HUES64 (cell line): ENCODE data around the gene HDAC7.
"Not testable (repeated sequence)": the region's sequence is repeated elsewhere in the genome, so short reads cannot be mapped to it uniquely, and the experiment has no call there.

ENCODE experiments used
- H3K27ac ChIP-seq: 2 replicates; pipeline ENCODE4 v1.7.0; 2013; ENCODE audit warnings: low read depth, low read length, inconsistent platforms
- H3K27me3 ChIP-seq: 2 replicates; pipeline ENCODE4 v1.6.1; 2013; ENCODE audit warnings: mild to moderate bottlenecking, low read length; ENCODE audit not compliant: insufficient read depth
- H3K36me3 ChIP-seq: 2 replicates; pipeline ENCODE4 v1.6.1; 2013; ENCODE audit warnings: mild to moderate bottlenecking, low read length; ENCODE audit not compliant: insufficient read depth
- H3K4me1 ChIP-seq: 2 replicates; pipeline ENCODE4 v1.6.1; 2013; ENCODE audit warnings: mild to moderate bottlenecking, low read length, moderate library complexity; ENCODE audit not compliant: insufficient read depth
- H3K4me3 ChIP-seq: 2 replicates; pipeline ENCODE4 v1.5.1; 2013; ENCODE audit warnings: mild to moderate bottlenecking, low read length, moderate library complexity
- H3K9ac ChIP-seq: 2 replicates; pipeline ENCODE4 v1.6.1; 2013; ENCODE audit warnings: mild to moderate bottlenecking, low read depth, low read length
- H3K9me3 ChIP-seq: 2 replicates; pipeline ENCODE4 v1.6.1; 2013; ENCODE audit warnings: low read depth, low read length; ENCODE audit not compliant: insufficient read depth
- WGBS: fragments of 150-250, 120-280 bp; methylation state at CpG from one replicate; pipeline ENCODE4 v1.1.7; 2013; ENCODE audit warnings: missing lambda C conversion rate; 5-methylcytosine and 5-hydroxymethylcytosine counted together

Gene HDAC7

GRCh38 chr12:47846294-47846996 is 26.7 kb upstream of the HDAC7 start:
- Histone ChIP-seq H3K4me1 (peaks cover 15% of the 10 kb centered on the region; the same call in 1 of the 2 replicates), H3K27ac (no peak overlapping the region), H3K9ac (no peak overlapping the region), H3K9me3 (no peaks in the 10 kb centered on the region), H3K4me3 (no peak overlapping the region), H3K27me3 (no peaks in the 10 kb centered on the region), H3K36me3 (no peaks in the 10 kb centered on the region)
- WGBS: 83% methylated on average over 14 of the region's 14 CpGs

- no peaks in the 10 kb centered on the region for H3K27me3 ChIP-seq
- no peak overlapping the region for H3K4me3 ChIP-seq
- 94% methylated on average over 8 of the region's 8 CpGs for WGBS
- H3K36me3 ChIP-seq: no peaks in the 10 kb centered on the region
- H3K9ac ChIP-seq: no peak overlapping the region
- H3K9me3 ChIP-seq: no peaks in the 10 kb centered on the region
- no peak overlapping the region for H3K27ac ChIP-seq
- H3K4me1 ChIP-seq: peaks cover 15% of the 10 kb centered on the region; the same call in 1 of the 2 replicates
These were observed 25.4 kb upstream of the HDAC7 start for GRCh38 chr12:47845081-47845480.

DNA sequence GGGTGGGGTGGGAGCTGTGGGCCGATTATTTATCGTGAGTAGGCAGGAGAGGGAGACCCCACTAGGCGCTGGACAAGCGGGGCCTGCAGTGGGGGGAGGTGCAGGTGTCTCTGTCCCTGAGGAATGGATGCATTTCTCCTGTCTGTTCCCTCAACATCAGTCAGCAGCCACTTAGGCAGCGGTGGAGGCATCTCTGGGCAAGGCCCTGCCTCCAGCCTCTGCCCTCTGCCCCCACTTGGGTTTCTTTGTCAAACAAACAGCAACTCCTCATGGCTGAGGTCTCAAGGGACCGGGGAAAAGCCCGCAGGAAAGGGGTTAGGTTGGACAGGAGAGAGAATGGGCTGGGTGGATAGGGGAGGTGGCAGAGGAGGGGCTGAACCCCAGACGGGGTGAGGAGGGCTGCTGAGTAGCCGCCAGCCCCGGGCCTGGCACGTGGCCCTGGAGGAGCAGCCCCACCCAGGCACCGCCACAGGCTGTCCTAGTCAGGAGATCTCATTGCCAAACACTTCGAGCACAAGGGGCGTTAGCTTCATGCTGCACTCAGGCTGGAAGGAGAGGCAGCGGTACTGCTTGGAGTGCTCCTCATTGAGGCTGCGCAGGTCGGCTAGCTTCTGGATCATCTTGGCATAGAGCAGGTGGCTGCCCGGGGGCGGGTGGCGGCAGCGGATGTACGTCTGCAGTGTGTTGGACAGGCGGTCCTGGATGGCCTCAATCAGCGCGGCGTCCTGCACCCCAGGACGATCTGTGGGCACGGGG is 24.7 kb upstream of the HDAC7 start:
- H3K9ac ChIP-seq: no peak overlapping the region
- WGBS: 90% methylated on average over 28 of the region's 28 CpGs
- no peak overlapping the region for H3K4me3 ChIP-seq
- H3K36me3 ChIP-seq: no peaks in the 10 kb centered on the region
- no peaks in the 10 kb centered on the region for H3K27me3 ChIP-seq
- peaks cover 15% of the 10 kb centered on the region; the same call in 1 of the 2 replicates for H3K4me1 ChIP-seq
- H3K9me3 ChIP-seq: no peaks in the 10 kb centered on the region
- H3K27ac ChIP-seq: no peak overlapping the region

DNA sequence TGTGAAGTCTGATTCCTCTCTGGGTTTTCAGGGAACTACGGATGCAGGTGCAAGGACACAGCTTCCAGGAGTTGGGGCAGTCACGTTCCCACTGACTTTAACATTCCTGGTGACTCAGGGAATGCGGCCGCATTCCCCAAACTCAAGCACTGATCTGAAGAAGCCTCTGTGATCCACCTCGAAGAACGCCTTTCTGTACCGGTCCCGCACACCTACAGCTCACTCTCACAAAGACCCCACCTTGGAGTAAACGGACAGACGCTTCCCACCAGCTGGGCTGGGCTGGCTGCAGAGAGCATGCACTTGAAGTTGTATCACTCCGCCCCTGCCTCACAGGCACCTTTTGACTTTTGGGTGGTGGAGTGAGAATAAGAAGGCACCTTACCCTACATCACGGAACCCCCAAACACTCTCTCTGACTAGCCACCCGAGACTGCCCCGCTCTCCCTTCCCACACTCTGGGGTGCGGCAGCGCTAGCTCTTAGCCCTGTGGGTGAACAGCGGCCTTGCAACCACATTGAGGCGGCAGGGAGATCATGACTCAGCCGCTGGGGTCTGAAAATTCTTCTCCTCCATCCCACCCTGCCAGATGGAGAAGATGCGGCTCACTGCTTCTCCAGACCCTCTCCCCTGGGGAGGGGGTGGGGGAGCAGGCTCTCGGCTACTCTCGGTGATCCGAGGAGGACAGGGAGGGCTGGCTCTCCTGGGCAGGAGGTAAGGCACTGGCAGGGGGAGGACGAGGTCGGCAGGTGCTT is 23.7 kb upstream of the HDAC7 start:
- no peak overlapping the region for H3K27ac ChIP-seq
- H3K27me3 ChIP-seq: no peaks in the 10 kb centered on the region
- H3K4me3 ChIP-seq: no peak overlapping the region
- H3K4me1 ChIP-seq: peaks cover 15% of the 10 kb centered on the region; the same call in 1 of the 2 replicates
- no peaks in the 10 kb centered on the region for H3K9me3 ChIP-seq
- no peaks in the 10 kb centered on the region for H3K36me3 ChIP-seq
- no peak overlapping the region for H3K9ac ChIP-seq
- WGBS: 62% methylated on average over 24 of the region's 25 CpGs

- H3K4me3 ChIP-seq, H3K9ac ChIP-seq, H3K27me3 ChIP-seq, H3K27ac ChIP-seq, H3K9me3 ChIP-seq, H3K36me3 ChIP-seq: not testable (repeated sequence)
- WGBS: 84% methylated on average over 10 of the region's 12 CpGs
- H3K4me1 ChIP-seq: peaks cover 15% of the 10 kb centered on the region; the same call in 1 of the 2 replicates
These were observed 22.8 kb upstream of the HDAC7 start for GRCh38 chr12:47842543-47842942.

DNA sequence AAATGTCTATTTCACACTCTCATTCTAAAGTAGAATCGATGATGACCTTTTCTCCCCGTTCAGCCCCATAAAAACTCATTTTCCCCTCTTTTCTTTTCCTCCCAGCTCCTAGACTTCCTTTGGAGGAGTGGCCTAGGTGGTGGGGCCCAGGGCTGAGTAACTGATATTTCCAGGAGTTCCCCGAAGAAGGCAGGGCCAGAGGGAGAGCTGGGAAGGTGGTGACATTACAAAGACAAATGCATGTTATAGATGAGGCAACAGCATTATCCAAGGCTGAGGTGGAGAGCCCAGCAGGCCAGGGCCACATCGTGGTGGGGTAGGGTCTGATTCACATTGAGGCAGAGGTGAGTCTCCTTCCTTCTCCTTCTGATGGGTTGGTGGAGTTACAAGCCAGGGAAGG is 22.2 kb upstream of the HDAC7 start:
- Histone ChIP-seq H3K9me3 (no peaks in the 10 kb centered on the region), H3K27ac (no peak overlapping the region), H3K4me1 (peaks cover 17% of the 10 kb centered on the region)

DNA sequence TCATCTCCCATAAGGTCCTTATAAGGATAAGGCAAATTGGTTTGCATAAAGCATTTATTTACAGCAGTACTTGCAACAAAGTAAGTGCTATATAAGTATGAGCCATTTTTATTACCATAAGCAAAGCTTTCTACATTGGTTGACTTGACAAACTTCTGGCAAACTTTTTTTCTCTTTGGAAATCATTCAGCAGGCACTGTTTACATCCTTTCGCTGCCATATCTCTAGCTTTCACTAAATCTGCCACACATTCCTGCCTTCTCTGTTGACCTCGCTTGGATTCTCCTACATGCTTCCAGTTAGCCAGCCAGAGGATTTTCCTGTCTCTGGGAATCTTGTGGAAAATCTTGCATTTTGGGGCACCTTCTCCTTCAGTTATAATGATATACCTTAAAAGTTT is 21.8 kb upstream of the HDAC7 start:
- Histone ChIP-seq H3K9me3 (no peaks in the 10 kb centered on the region), H3K4me1 (peaks cover 17% of the 10 kb centered on the region)
- 91% methylated on average over 2 of the region's 2 CpGs for WGBS

More for the DNA sequence above, 22.2 kb upstream of the HDAC7 start:
- WGBS: 83% methylated on average over 4 of the region's 4 CpGs
- no peak overlapping the region for H3K9ac ChIP-seq
- no peaks in the 10 kb centered on the region for H3K27me3 ChIP-seq
- no peaks in the 10 kb centered on the region for H3K36me3 ChIP-seq
- no peak overlapping the region for H3K4me3 ChIP-seq

GRCh38 chr12:47840571-47840970 is 20.9 kb upstream of the HDAC7 start:
- Histone ChIP-seq H3K36me3 (no peaks in the 10 kb centered on the region), H3K27ac (no peak overlapping the region), H3K9me3 (no peaks in the 10 kb centered on the region), H3K9ac (no peak overlapping the region), H3K4me3 (no peak overlapping the region), H3K27me3 (no peaks in the 10 kb centered on the region), H3K4me1 (peaks cover 17% of the 10 kb centered on the region)
- 100% methylated on average over 1 of the region's 1 CpG for WGBS

More for the DNA sequence above, 21.8 kb upstream of the HDAC7 start:
- Histone ChIP-seq H3K27me3 (no peaks in the 10 kb centered on the region), H3K9ac (no peak overlapping the region), H3K36me3 (no peaks in the 10 kb centered on the region), H3K27ac (no peak overlapping the region), H3K4me3 (no peak overlapping the region)

DNA sequence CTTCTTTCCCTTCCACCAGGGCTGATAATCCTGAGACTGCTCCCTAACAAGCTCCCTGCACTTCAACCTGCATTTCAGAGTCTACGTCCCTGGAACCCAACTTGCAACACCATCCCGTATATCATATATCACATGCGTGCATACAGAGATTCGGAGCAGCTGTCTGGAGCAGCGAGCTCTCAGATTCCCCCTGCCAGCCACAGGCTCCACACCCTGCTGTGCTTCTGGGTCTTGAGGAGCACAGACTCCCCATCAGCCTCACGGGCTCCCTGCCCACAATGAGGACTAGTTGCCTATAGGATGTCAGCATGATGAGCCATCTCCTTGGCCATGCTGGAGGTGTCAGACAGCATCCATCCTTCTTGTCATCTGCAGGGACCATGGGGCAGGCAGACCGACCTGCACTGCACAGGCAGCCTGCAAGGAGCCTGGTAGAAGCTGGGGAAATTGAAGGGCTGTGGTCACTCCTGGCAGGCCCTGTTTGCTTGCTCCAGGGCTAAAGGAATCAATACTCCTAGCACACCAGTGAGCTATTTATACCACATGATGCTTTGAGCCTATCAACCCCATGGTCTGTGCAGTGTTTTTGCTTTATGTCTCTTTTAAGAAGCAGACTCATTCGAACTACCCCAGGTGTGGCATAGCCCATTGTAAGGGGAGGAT is 19.6 kb upstream of the HDAC7 start:
- Histone ChIP-seq H3K4me1 (peaks cover 16% of the 10 kb centered on the region), H3K27me3 (no peaks in the 10 kb centered on the region), H3K27ac (no peak overlapping the region), H3K9me3 (no peaks in the 10 kb centered on the region), H3K9ac (no peak overlapping the region), H3K36me3 (no peaks in the 10 kb centered on the region), H3K4me3 (no peak overlapping the region)
- 84% methylated on average over 7 of the region's 8 CpGs for WGBS

GRCh38 chr12:47838286-47838931 is 18.7 kb upstream of the HDAC7 start:
- H3K9me3 ChIP-seq: no peaks in the 10 kb centered on the region
- H3K9ac ChIP-seq: no peak overlapping the region
- H3K27me3 ChIP-seq: no peaks in the 10 kb centered on the region
- H3K27ac ChIP-seq: no peak overlapping the region
- H3K36me3 ChIP-seq: no peaks in the 10 kb centered on the region
- 48% methylated on average over 10 of the region's 10 CpGs for WGBS
- peaks cover 7% of the 10 kb centered on the region for H3K4me1 ChIP-seq
- no peak overlapping the region for H3K4me3 ChIP-seq
